Right lobe of liver (tissue), 4 donors: ENCODE measurements around the gene AMPD3.

Experiments used
- POLR2A ChIP-seq: fragments of 450-650 bp; IDR thresholded peaks from one replicate; pipeline ENCODE4 v1.6.1; 2017; ENCODE audit warnings: antibody characterized with exemption, mild to moderate bottlenecking
- TF ChIP-seq, protein P1 (sequence below), 4 donors: fragments of 200-600 bp in 3 of 4; fragments of 450-650 bp in 1 of 4; IDR thresholded peaks; one replicate each; pipeline versions ENCODE4 v1.5.1 to v1.8.0; 2016 to 2022; ENCODE audit warnings: antibody characterized with exemption in 4 of 4, mild to moderate bottlenecking in 2 of 4
- donor health status: DM: no; HTN: no; CAD: no.
- donor health status: DM: no; HTN: no; CAD: no.
- donor health status: DM: no; HTN: yes; CAD: no.

DNA sequence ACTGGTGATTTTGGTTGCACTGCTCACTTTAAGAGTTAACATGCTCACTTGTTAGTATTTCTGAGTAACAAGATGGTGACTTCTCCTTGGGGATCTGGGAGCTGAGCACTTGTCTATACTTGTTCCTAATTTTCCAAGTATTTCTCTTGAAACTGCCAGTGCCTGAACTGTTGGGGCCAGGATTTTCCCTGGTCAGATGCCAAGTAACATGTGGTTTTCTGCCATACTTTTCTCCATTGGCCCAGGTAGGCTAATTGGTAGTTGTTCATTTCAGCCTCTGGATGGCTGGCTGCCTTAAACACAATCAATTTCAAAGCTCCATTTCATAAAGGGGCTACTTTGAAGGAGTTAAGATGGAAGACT lies 50.9 kb downstream of the AMPD3 start:
- TF ChIP-seq, protein P1, sequence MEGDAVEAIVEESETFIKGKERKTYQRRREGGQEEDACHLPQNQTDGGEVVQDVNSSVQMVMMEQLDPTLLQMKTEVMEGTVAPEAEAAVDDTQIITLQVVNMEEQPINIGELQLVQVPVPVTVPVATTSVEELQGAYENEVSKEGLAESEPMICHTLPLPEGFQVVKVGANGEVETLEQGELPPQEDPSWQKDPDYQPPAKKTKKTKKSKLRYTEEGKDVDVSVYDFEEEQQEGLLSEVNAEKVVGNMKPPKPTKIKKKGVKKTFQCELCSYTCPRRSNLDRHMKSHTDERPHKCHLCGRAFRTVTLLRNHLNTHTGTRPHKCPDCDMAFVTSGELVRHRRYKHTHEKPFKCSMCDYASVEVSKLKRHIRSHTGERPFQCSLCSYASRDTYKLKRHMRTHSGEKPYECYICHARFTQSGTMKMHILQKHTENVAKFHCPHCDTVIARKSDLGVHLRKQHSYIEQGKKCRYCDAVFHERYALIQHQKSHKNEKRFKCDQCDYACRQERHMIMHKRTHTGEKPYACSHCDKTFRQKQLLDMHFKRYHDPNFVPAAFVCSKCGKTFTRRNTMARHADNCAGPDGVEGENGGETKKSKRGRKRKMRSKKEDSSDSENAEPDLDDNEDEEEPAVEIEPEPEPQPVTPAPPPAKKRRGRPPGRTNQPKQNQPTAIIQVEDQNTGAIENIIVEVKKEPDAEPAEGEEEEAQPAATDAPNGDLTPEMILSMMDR (IDR thresholded peaks at IDR 0.05), result no peak
- TF ChIP-seq POLR2A, result no peak
